Measurements from ENCODE around the gene SYNGR4.

SYNGR4 gene

GRCh38 chr19:48395170-48395455 is 30.9 kb downstream of the SYNGR4 start:
- TF ChIP-seq ZFX (IDR thresholded peaks at IDR 0.05; ENCODE audit: borderline replicate concordance), result no peak
- TF ChIP-seq CTCF (IDR thresholded peaks at IDR 0.05), result no peak

GRCh38 chr19:48395499-48395898 is 31.3 kb downstream of the SYNGR4 start:
- no peak for TF ChIP-seq CTCF (IDR thresholded peaks at IDR 0.05)
- no peak for TF ChIP-seq ZFX (IDR thresholded peaks at IDR 0.05; ENCODE audit: borderline replicate concordance)
- H3K27ac ChIP-seq, result 0 out of 2 replicates have a peak overlapping the region, but pooled peaks have one; percentile 10

More at GRCh38 chr19:48395170-48395455, 30.9 kb downstream of the SYNGR4 start:
- H3K27ac ChIP-seq, result no peak overlapping the region

GRCh38 chr19:48396016-48396823 is 32.1 kb downstream of the SYNGR4 start:
- TF ChIP-seq ZFX (IDR thresholded peaks at IDR 0.05; ENCODE audit: borderline replicate concordance), result no peak
- no peak for TF ChIP-seq CTCF (IDR thresholded peaks at IDR 0.05)
- H3K27ac ChIP-seq, result 0 out of 2 replicates have a peak overlapping the region, but pooled peaks have one; percentile 10

GRCh38 chr19:48396824-48397176 is 32.6 kb downstream of the SYNGR4 start:
- TF ChIP-seq ZFX (IDR thresholded peaks at IDR 0.05; ENCODE audit: borderline replicate concordance), result no peak
- TF ChIP-seq CTCF (IDR thresholded peaks at IDR 0.05), result no peak
- no peak overlapping the region for H3K27ac ChIP-seq

- peak overlapping the region; percentile 96 for H3K27ac ChIP-seq
- TF ChIP-seq ZFX (IDR thresholded peaks at IDR 0.05; ENCODE audit: borderline replicate concordance), result no peak
- TF ChIP-seq CTCF (IDR thresholded peaks at IDR 0.05), result no peak
Observed at GRCh38 chr19:48397263-48398101, 33.3 kb downstream of the SYNGR4 start.

- H3K27ac ChIP-seq, result peak overlapping the region; percentile 96
- TF ChIP-seq ZFX (IDR thresholded peaks at IDR 0.05; ENCODE audit: borderline replicate concordance), result no peak
- TF ChIP-seq CTCF (IDR thresholded peaks at IDR 0.05), result no peak
Observed at GRCh38 chr19:48398102-48398374, 33.9 kb downstream of the SYNGR4 start.
